Stimulated activated effector memory CD8-positive, alpha-beta T cell treated with anti-CD3 and anti-CD28 coated beads, Interleukin-12 subunit alpha, Interleukin-12 subunit beta, amount 100 ng/mL, for 72 hours (primary cell): ENCODE results near the gene ALG12.
A peak's percentile ranks its signal among the peaks of the same experiment; 100 is the strongest.

Experiments used
- ATAC-seq: fragments of 150-1000 bp; cut with Tn5 transposase; 2 replicates; pipeline ENCODE4 v1.10.0; 2021
- DNase-seq, 2 donors: peaks; one replicate each; pipeline ENCODE4 v3.0.0; 2021 to 2022; ENCODE audit warnings: low spot score in 2 of 2
- H3K27ac Mint-ChIP-seq: one replicate; pipeline ENCODE4 v1.8.0; 2022; ENCODE audit warnings: mild to moderate bottlenecking, mixed read lengths
- H3K36me3 Mint-ChIP-seq: one replicate; pipeline ENCODE4 v1.8.0; 2022; ENCODE audit warnings: mild to moderate bottlenecking, mixed read lengths
- H3K4me1 Mint-ChIP-seq: one replicate; pipeline ENCODE4 v1.8.0; 2022; ENCODE audit warnings: mixed read lengths
- H3K4me3 Mint-ChIP-seq: one replicate; pipeline ENCODE4 v1.8.0; 2022; ENCODE audit warnings: mild to moderate bottlenecking, mixed read lengths
- H3K9me3 Mint-ChIP-seq: one replicate; pipeline ENCODE4 v1.8.0; 2022; ENCODE audit warnings: mixed read lengths

Gene ALG12

DNA sequence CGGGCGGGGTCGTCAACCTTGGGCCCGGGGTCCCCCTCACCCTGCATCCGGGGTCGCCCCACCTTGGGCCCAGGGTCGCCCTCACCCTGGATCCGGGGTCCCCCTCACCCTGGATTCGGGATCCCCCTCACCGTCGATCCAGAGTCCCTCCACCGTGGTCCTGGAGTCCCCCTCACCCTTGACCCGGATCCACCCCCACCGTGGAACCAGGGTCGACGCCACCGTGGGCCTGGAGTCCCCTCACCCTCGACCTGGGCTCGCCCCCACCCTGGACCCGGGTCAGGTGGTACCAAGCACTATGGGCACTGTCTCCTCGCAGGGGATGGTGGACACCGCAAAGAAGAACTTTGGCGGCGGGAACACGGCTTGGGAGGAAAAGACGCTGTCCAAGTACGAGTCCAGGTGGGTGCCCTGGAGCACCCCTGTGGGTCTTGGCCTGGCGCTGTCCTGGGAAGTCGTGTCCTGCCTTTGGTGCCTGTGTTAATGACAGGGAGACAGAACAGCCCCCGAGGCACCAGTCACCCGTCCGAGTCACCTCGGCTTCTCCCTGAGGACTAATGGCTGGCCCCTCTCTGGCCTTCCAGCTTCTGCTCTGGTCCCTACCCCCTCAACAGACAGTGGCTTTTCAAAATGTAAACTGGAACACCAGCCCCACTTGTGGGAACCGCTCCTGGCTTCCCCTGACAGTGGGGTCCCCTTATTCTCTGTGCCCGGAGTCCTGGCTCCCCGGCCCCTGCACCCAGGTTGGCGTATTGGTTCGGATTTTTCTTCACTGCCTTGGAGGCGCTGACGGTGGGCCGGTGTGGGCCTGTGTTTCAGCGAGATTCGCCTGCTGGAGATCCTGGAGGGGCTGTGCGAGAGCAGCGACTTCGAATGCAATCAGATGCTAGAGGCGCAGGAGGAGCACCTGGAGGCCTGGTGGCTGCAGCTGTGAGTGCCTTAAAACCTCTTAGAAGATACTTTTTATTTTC is 958 bp upstream of the ALG12 start:
- H3K27ac Mint-ChIP-seq: peak overlapping the region; percentile 54
- H3K4me3 Mint-ChIP-seq: peak overlapping the region; percentile 73

DNA sequence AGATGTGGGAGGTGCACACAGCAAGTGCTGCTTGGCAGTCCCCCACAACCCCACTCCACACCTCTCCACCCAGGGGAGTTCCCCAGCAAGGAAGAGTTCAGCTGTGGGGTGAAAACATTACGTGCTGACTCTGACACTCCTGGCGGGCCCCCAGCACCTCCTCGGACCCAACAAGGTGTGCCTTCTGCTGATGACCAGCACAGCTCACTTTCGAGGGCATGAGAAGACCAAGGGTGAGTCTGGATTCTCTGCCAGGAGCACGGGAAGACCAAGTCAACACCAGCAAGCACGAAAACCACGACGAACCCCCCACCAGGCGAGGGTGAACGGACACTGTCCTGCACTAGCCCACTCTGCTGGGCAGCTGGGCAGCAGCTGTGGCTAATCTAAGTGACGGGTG is 1.4 kb downstream of the ALG12 start:
- no peaks in the 10 kb centered on the region for H3K9me3 Mint-ChIP-seq
- H3K27ac Mint-ChIP-seq: no peak overlapping the region

More for the DNA sequence above, 958 bp upstream of the ALG12 start:
- Mint-ChIP-seq H3K36me3 (peaks cover 16% of the 10 kb centered on the region), H3K4me1 (peaks cover 32% of the 10 kb centered on the region), H3K9me3 (no peaks in the 10 kb centered on the region)
- no peak for ATAC-seq
- no peak for DNase-seq

DNA sequence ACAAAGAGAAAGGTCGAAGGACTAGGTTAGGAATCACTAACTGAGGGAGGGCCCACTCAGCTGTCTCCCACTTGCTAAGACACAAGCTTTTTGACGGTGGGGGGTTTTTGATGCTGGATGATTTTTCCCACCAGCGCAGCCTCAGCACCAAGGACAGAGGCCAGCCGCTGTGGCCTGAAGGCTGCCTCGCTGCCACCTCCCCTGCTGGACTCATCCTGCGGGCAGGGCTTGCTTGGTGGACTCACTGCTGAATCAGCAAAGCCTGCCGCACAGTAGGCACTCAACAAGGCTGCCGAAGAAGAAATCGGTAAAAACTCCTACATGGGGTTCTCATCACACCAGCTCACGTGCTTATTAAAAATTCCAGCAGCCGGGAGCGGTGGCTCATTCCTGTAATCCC is 2.6 kb downstream of the ALG12 start:
- no peak overlapping the region for H3K4me3 Mint-ChIP-seq

More for the DNA sequence above, 1.4 kb downstream of the ALG12 start:
- H3K36me3 Mint-ChIP-seq: peaks cover 31% of the 10 kb centered on the region
- DNase-seq (no peak), ATAC-seq (no peak)
- peak overlapping the region; percentile 73 for H3K4me3 Mint-ChIP-seq
- peaks cover 26% of the 10 kb centered on the region for H3K4me1 Mint-ChIP-seq

DNA sequence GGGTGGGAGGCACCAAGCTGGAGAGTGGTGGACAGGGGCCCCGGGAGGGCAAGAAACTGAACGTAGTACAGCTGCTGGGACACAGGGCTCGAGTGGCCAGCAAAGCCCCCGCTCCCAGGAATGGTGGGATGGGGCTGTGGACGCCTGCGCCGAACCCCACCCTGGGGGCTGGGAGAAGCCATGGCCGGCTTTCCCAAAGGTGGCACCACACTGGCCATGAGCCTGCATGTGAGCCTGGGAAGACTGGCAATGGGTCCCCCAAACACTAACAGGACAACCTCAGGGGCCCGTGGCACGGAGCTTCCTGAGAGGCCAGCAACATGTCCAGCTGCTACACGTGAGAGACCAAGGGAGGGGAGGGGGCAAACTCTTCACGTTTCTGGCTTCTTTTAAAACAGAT is 4.0 kb downstream of the ALG12 start:
- H3K36me3 Mint-ChIP-seq: peaks cover 33% of the 10 kb centered on the region
- H3K4me3 Mint-ChIP-seq: no peak overlapping the region
- DNase-seq: no peak
- ATAC-seq: no peak
- H3K9me3 Mint-ChIP-seq: no peaks in the 10 kb centered on the region
- peaks cover 13% of the 10 kb centered on the region for H3K4me1 Mint-ChIP-seq
- H3K27ac Mint-ChIP-seq: no peak overlapping the region

More for the DNA sequence above, 2.6 kb downstream of the ALG12 start:
- H3K9me3 Mint-ChIP-seq: no peaks in the 10 kb centered on the region
- peaks cover 26% of the 10 kb centered on the region for H3K4me1 Mint-ChIP-seq
- DNase-seq (no peak), ATAC-seq (no peak)
- H3K27ac Mint-ChIP-seq: no peak overlapping the region
- peaks cover 33% of the 10 kb centered on the region for H3K36me3 Mint-ChIP-seq

DNA sequence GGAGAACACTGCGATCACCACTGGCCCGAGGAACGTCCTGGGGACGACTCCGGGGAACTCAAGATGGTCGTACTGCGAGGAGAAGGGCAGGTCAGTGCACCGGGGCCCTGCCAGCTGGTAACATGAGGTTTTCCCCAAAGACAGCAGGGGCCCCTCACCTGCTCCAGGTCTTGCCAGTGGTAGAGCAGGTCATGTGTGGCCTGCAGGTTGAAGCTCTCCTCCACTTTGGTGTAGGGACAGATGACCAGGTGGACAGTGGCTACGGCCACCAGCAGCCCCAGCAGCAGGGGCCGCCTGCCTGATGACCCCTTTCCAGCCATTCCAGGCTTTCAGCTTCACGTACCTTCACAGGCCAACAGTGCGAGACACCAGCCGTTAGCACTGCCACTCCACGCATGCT is 4.8 kb downstream of the ALG12 start:
- peaks cover 40% of the 10 kb centered on the region for H3K36me3 Mint-ChIP-seq
- H3K4me1 Mint-ChIP-seq: peaks cover 12% of the 10 kb centered on the region
- H3K4me3 Mint-ChIP-seq: no peak overlapping the region
- ATAC-seq (no peak), DNase-seq (no peak)
- no peak overlapping the region for H3K27ac Mint-ChIP-seq
- no peaks in the 10 kb centered on the region for H3K9me3 Mint-ChIP-seq

DNA sequence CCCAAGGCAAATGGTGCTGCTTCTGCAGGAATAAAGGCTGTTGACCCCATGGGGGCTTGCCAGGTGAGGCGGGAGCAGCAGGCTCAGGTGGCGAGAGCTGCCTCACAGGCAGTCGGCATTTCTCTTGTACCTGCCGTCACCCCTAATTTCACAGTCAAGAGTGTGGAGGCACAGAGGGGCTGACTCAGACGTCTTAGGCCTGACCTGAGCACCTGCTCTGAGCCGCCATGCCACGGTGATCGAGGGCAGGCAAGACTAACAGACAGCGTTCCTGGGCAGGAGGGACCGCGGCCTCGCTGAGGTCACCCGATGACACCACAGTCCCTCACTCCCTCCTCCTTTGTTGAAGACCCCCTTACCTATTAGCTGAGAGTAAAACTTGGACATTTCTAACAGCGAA is 5.2 kb downstream of the ALG12 start:
- Mint-ChIP-seq H3K27ac (no peak overlapping the region), H3K36me3 (peaks cover 45% of the 10 kb centered on the region), H3K9me3 (no peaks in the 10 kb centered on the region), H3K4me1 (peaks cover 12% of the 10 kb centered on the region), H3K4me3 (no peak overlapping the region)
- ATAC-seq (no peak), DNase-seq (no peak)

DNA sequence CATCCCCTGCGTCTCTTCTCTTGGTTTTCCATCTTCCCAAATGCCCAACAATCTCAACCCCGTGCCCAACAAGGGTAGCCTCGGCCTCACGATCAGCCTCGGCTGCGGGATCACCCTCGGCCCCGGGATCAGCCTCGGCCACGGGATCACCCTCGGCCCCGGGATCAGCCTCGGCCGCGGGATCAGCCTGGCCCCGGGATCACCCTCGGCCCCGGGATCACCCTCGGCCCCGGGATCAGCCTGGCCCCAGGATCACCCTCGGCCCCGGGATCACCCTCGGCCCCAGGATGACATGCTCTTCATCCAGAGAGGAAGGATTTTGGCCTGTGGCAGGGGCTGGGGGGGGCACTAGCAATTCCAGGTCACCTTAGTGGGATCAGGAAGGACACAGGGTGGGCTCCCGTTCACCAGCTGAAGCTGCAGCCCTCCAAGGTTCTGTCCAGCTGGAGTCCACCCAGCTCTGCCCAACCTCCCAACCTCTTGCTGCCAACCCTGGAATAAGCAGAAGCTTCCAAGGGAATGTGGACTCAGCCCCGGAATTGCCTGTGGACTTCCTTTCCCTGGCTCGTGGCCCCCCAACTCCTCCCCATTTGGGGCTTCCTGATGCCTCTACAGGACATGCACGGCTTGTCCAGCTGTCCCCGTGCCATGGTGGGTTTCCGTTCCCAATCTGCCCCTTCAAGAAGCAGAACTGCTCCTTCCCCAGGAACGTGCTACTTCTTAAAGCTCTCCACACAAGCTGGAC is 6.2 kb downstream of the ALG12 start:
- Mint-ChIP-seq H3K27ac (no peak overlapping the region), H3K36me3 (peaks cover 54% of the 10 kb centered on the region), H3K4me1 (peaks cover 16% of the 10 kb centered on the region), H3K4me3 (no peak overlapping the region), H3K9me3 (no peaks in the 10 kb centered on the region)
- no peak for ATAC-seq
- no peak for DNase-seq

DNA sequence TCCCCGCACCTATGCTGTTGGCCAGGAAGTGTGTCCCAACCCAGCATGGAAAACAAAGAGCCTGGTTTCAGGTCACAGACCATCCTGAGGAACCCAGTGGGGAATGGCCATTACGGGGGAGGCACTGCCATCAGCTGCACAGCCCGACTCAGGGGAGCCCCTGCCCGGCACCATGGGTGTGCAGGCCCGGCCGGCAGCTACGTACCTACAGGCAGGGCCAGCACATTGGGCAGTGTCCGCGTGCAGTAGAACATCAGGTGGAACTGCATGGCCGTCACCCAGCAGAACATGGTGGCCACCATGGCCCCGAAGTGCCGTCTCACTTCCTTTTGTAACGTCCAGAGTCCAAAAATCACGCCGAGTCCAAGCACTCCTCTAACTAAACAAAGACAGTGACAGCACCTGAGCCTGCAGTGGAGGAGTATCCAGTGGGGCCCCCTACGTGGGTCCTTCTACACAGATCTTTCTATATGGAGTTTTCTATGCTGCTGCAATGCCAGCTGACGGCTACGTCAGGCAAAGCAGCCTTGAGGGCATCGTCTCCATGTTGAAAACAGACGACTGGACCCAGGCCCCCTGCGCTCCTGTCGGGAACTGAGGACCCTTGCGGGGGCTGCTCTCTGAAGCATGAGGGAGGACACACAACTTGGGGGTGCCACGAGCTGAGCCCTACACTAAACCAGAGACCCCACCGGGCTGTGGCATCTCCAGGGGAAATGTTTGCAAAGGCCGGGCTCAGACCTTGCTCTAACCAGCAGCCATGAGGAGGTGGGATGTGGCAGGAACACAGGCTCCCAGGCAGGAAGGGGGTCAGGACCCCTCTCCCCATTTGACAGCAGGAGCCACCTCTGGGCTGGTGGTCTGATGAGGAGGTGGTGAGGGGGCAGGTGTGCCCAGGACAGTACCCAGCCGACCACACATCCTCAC is 7.7 kb downstream of the ALG12 start:
- Mint-ChIP-seq H3K4me3 (no peak overlapping the region), H3K36me3 (peaks cover 65% of the 10 kb centered on the region), H3K4me1 (peaks cover 11% of the 10 kb centered on the region), H3K27ac (no peak overlapping the region), H3K9me3 (no peaks in the 10 kb centered on the region)
- DNase-seq (no peak), ATAC-seq (no peak)

DNA sequence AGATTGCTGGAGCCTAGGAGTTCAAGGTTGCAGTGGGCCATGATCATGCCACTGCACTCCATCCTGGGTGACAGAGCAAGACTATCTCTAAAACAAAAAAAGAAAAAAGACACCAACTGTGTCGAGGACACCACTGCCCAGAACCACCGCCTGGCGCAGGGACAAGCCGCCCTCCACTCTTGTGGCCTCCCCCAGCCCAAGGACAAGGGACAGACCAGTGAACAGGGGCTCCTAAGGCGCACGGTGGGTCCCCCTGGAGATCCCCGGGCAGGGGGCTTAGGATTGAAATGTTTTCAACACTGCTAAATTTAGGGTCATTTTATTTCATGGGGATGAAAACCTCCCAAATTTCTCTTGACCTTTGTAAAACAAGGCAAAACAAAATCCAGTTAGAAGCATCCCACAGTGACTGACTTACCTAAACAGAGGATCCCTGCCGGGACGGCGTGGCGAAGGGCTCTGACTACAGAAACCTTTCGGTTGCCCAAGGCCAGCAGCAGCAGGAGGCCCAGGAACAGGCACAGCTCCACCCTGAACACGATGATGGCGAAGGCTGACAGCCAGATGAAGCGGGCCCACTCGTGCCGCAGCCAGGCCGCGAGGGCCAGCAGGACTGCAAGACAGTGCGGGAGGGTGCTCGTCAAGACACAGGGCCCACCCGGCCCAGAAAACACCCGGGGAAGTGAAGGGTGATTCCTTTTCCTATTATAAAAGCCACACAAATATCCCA is 8.6 kb downstream of the ALG12 start:
- no peaks in the 10 kb centered on the region for H3K9me3 Mint-ChIP-seq
- no peak for DNase-seq
- peaks cover 11% of the 10 kb centered on the region for H3K4me1 Mint-ChIP-seq
- ATAC-seq: no peak
- H3K4me3 Mint-ChIP-seq: no peak overlapping the region
- H3K27ac Mint-ChIP-seq: no peak overlapping the region
- H3K36me3 Mint-ChIP-seq: peaks cover 72% of the 10 kb centered on the region

DNA sequence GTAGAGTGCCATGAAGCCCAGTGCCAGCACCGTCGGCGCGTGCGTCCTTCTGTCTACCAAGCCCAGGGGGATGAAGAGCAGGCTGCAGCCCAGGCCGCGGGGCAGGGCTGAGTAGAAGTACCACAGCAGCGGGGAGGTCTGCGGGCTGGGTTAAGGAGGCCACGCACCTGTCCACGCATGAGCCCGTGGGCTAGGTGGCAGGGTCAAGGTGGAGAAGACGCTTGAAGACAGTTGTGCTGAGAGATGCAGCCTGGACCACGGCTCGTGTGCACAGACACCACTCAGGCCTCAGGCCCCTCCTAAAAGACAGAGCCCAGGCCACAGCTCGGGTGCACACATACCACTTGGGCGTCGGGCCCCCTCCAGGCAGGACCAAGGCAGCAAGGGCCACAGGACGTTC is 10.4 kb downstream of the ALG12 start:
- Mint-ChIP-seq H3K4me3 (no peak overlapping the region), H3K4me1 (peaks cover 11% of the 10 kb centered on the region), H3K27ac (peak overlapping the region; percentile 91), H3K36me3 (peaks cover 75% of the 10 kb centered on the region), H3K9me3 (no peaks in the 10 kb centered on the region)
- no peak for DNase-seq
- no peak for ATAC-seq

DNA sequence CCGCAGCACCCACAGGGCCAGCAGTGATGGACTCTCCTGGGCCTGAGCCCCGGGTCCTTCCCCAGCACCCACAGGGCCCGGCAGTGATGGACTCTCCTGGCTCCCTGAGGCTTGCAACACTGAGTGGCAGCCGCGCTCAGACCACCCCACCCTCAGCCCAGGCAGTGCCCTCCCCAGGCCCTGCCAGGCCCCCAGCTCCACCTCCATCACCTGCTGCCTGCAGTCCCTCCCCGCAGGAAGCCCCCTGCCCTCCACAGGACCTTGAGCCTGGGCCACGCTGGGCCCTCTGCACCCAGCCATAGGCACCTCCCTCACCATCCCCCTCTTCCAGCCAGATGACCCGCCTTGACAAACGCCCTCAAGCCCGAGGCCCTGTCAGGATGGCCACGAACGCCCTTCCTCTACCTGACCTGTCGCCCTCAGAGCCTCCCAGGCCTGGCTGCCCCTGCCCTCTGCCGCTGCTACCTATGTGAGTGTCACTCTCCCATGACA is 11.4 kb downstream of the ALG12 start:
- ATAC-seq: no peak
- no peaks in the 10 kb centered on the region for H3K9me3 Mint-ChIP-seq

DNA sequence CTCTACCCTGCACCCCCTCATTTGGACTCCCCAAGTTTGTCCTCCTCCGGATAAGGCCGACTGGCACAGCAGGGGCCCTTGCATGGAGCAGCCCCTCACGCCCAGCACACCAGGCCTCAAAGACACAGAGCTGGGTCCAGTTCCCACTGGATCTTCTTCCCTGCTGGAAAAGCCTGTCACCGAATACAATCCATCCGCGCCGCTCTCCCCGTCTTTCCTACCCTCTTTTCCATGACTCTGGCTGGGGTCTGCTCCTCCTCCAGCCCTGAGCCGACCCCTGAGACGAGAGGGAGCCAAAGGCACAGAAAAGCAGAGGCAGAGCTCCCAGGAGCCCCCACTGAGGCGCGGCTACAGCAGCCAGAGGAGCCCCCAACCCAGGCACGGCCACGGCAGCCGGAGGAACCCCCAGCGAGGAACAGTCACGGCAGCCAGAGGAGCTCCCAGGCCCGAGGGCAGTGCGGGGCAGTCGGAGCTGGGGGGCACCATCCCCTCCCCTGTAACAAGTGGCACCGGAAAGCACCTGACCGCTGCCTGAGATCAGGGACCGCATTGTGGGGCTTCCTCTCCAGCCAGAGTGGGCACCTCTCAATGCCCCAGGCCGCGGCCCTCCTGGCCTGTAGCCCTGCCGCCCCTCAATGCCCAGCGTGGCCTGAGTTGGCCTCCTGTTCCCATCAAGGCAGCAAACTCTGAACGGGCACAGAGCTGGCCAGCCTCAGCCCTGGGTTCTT is 12.0 kb downstream of the ALG12 start:
- DNase-seq (no peak), ATAC-seq (no peak)
- peak overlapping the region; percentile 91 for H3K27ac Mint-ChIP-seq
- peaks cover 71% of the 10 kb centered on the region for H3K36me3 Mint-ChIP-seq
- peaks cover 14% of the 10 kb centered on the region for H3K4me1 Mint-ChIP-seq
- H3K4me3 Mint-ChIP-seq: no peak overlapping the region
- no peaks in the 10 kb centered on the region for H3K9me3 Mint-ChIP-seq

More for the DNA sequence above, 11.4 kb downstream of the ALG12 start:
- no peak for DNase-seq
- peaks cover 11% of the 10 kb centered on the region for H3K4me1 Mint-ChIP-seq
- H3K4me3 Mint-ChIP-seq: no peak overlapping the region
- peak overlapping the region; percentile 91 for H3K27ac Mint-ChIP-seq
- peaks cover 68% of the 10 kb centered on the region for H3K36me3 Mint-ChIP-seq

DNA sequence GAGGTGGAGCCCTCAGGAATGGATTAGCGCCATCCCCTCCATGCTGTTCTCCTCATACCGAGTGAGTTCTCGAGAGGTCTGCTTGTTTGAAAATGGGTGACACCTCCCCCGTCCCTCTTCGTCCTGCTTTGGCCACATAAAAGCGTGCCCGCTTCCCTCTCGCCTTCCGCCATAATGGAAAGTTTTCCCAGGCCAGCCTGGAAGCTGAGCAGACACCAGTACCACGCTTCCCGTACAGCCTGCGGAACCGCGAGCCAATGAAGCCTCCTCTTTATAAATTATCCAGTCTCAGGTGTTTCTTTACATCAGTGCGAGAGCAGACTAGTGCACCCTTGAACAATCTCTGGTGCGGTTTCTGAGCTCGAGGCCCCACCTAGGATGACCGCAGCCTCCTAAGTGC is 12.8 kb downstream of the ALG12 start:
- Mint-ChIP-seq H3K9me3 (no peaks in the 10 kb centered on the region), H3K4me3 (no peak overlapping the region), H3K36me3 (peaks cover 73% of the 10 kb centered on the region), H3K27ac (peak overlapping the region; percentile 40), H3K4me1 (peaks cover 21% of the 10 kb centered on the region)
- ATAC-seq (no peak), DNase-seq (no peak)

DNA sequence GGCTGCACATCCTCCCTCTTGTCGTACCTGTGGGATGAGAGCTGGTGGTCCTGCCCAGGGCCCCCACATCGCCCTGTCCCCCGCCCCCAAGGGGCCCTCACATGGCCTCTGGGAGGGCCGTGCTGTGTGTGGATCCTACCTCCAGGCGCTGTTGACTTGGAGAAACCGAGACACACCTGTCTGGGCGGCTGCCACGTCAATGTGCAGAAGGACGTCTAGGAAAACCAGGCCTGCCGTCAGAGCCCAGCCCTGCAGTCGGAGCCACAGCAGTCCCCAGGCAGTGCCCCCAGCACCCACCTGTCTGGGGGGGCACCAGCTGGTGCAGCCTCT is 14.2 kb downstream of the ALG12 start:
- Mint-ChIP-seq H3K9me3 (no peaks in the 10 kb centered on the region), H3K4me1 (peaks cover 21% of the 10 kb centered on the region), H3K4me3 (no peak overlapping the region), H3K36me3 (peaks cover 75% of the 10 kb centered on the region), H3K27ac (no peak overlapping the region)
- DNase-seq: no peak
- no peak for ATAC-seq
